Mesenchymal stem cell (in vitro differentiated cells and primary cell): Measurements from ENCODE around the gene BASP1.
"Not testable (repeated sequence)": the region's sequence is repeated elsewhere in the genome, so short reads cannot be mapped to it uniquely, and the experiment has no call there.

Experiments
- DNase-seq: peaks from one replicate; pipeline ENCODE4 v3.0.0-alpha.2; 2013
- H2AFZ ChIP-seq: one replicate; pipeline ENCODE4 v1.6.1; 2013; ENCODE audit warnings: low read depth, mild to moderate bottlenecking, control low read depth, inconsistent platforms, low read length, moderate library complexity
- H2AK5ac ChIP-seq: 2 replicates; pipeline ENCODE4 v1.6.1; 2013; ENCODE audit warnings: low read length, moderate library complexity, mild to moderate bottlenecking, inconsistent platforms; ENCODE audit not compliant: severe bottlenecking
- H2BK120ac ChIP-seq: one replicate; pipeline ENCODE4 v1.6.1; 2013; ENCODE audit warnings: low read depth, mild to moderate bottlenecking, inconsistent platforms, low read length, moderate library complexity
- H2BK12ac ChIP-seq, 2 experiments: one replicate each; pipeline ENCODE4 v1.6.1; 2013; ENCODE audit warnings: inconsistent platforms in 2 of 2, low read length in 2 of 2, mild to moderate bottlenecking in 2 of 2, moderate library complexity in 2 of 2, control low read depth in 1 of 2
- H2BK15ac ChIP-seq: one replicate; pipeline ENCODE4 v1.6.1; 2013; ENCODE audit warnings: mild to moderate bottlenecking, low read depth, inconsistent platforms; ENCODE audit not compliant: poor library complexity, severe bottlenecking
- H2BK5ac ChIP-seq: 2 replicates; pipeline ENCODE4 v1.6.1; 2013; ENCODE audit warnings: low read depth, mild to moderate bottlenecking, low read length, control low read depth, inconsistent platforms; ENCODE audit not compliant: poor library complexity, severe bottlenecking
- H3K14ac ChIP-seq, 2 experiments: one replicate each; pipeline ENCODE4 v1.6.1; 2013; ENCODE audit warnings: inconsistent platforms in 2 of 2, low read length in 2 of 2, control low read depth in 1 of 2, mild to moderate bottlenecking in 1 of 2, moderate library complexity in 1 of 2
- H3K18ac ChIP-seq, 2 experiments: one replicate each; pipeline ENCODE4 v1.6.1; 2013; ENCODE audit warnings: inconsistent platforms in 2 of 2, low read length in 2 of 2, control low read depth in 1 of 2, low read depth in 1 of 2, mild to moderate bottlenecking in 1 of 2
- H3K23ac ChIP-seq, 2 experiments: one replicate each; pipeline ENCODE4 v1.6.1; 2013; ENCODE audit warnings: inconsistent platforms in 2 of 2, low read length in 2 of 2, mild to moderate bottlenecking in 2 of 2, moderate library complexity in 2 of 2, control low read depth in 1 of 2
- H3K27ac ChIP-seq: 2 replicates; pipeline ENCODE4 v1.5.1; 2013; ENCODE audit warnings: mild to moderate bottlenecking, moderate library complexity, low read length, control low read depth, inconsistent platforms; ENCODE audit not compliant: poor library complexity, severe bottlenecking
- H3K27me3 ChIP-seq, 2 experiments: 2 replicates each; pipeline versions ENCODE4 v1.6.1 to v1.7.0; 2013; ENCODE audit warnings: low read length in 2 of 2, mild to moderate bottlenecking in 2 of 2, moderate library complexity in 2 of 2, control low read depth in 1 of 2, inconsistent platforms in 1 of 2; ENCODE audit not compliant: control insufficient read depth in 1 of 2, insufficient read depth in 1 of 2
- H3K36me3 ChIP-seq, 2 experiments: 2 replicates each; pipeline versions ENCODE4 v1.6.1 to v1.7.0; 2013; ENCODE audit warnings: low read length in 2 of 2, control low read depth in 1 of 2, inconsistent platforms in 1 of 2, low read depth in 1 of 2, mild to moderate bottlenecking in 1 of 2; ENCODE audit not compliant: insufficient read depth in 2 of 2, control insufficient read depth in 1 of 2
- H3K4ac ChIP-seq, 2 experiments: one replicate each; pipeline ENCODE4 v1.6.1; 2013; ENCODE audit warnings: inconsistent platforms in 2 of 2, low read length in 2 of 2, mild to moderate bottlenecking in 2 of 2, moderate library complexity in 2 of 2, control low read depth in 1 of 2, low read depth in 1 of 2
- H3K4me1 ChIP-seq: 2 replicates; pipeline ENCODE4 v1.6.1; 2013; ENCODE audit warnings: low read depth, low read length, control low read depth; ENCODE audit not compliant: control insufficient read depth, insufficient read depth
- H3K4me2 ChIP-seq: 2 replicates; pipeline ENCODE4 v1.6.1; 2013; ENCODE audit warnings: low read length, mild to moderate bottlenecking, inconsistent platforms; ENCODE audit not compliant: poor library complexity, severe bottlenecking
- H3K4me3 ChIP-seq, 2 experiments: 2 replicates each; pipeline versions ENCODE4 v1.5.1 to v1.7.0; 2013; ENCODE audit warnings: low read length in 2 of 2, mild to moderate bottlenecking in 2 of 2, control low read depth in 1 of 2, low read depth in 1 of 2; ENCODE audit not compliant: insufficient read depth in 1 of 2
- H3K79me1 ChIP-seq: replicated peaks from 2 replicates; pipeline ENCODE4 v1.6.1; 2013; ENCODE audit warnings: mild to moderate bottlenecking, control low read depth, low read length, inconsistent platforms; ENCODE audit not compliant: poor library complexity, severe bottlenecking
- H3K9ac ChIP-seq: 2 replicates; pipeline ENCODE4 v1.7.0; 2013; ENCODE audit warnings: mild to moderate bottlenecking, low read length, moderate library complexity
- H3K9me3 ChIP-seq: 2 replicates; pipeline ENCODE4 v1.7.0; 2013; ENCODE audit warnings: mild to moderate bottlenecking, low read length; ENCODE audit not compliant: control insufficient read depth
- H4K8ac ChIP-seq: one replicate; pipeline ENCODE4 v1.6.1; 2013; ENCODE audit warnings: inconsistent platforms, mild to moderate bottlenecking, low read length, moderate library complexity
- H4K91ac ChIP-seq: one replicate; pipeline ENCODE4 v1.6.1; 2013; ENCODE audit warnings: mild to moderate bottlenecking, low read length, inconsistent platforms
- whole genome bisulfite sequencing: methylation state at CpG from one replicate; pipeline ENCODE4 v1.1.7; 2013; ENCODE audit warnings: mixed read lengths; 5-methylcytosine and 5-hydroxymethylcytosine counted together

The BASP1 gene

GRCh38 chr5:17311811-17312210, 94.4 kb downstream of the BASP1 start:
- not testable (repeated sequence) for H4K91ac ChIP-seq, H4K8ac ChIP-seq, H2BK5ac ChIP-seq, H3K23ac ChIP-seq, H3K27me3 ChIP-seq, H3K36me3 ChIP-seq, H2BK120ac ChIP-seq, H3K4me1 ChIP-seq, H2AK5ac ChIP-seq, H3K4ac ChIP-seq, H3K4me3 ChIP-seq, H3K79me1 ChIP-seq, H2AFZ ChIP-seq, H3K9me3 ChIP-seq, DNase-seq, H3K4me2 ChIP-seq, H3K14ac ChIP-seq, H3K9ac ChIP-seq, H3K27ac ChIP-seq, H2BK15ac ChIP-seq
- peak overlapping the region in 1 of 2 experiments; percentile 62 for H3K18ac ChIP-seq
- WGBS, result 94% methylated on average over 14 of the region's 31 CpGs
- peak overlapping the region in 1 of 2 experiments; percentile 31 for H2BK12ac ChIP-seq

GRCh38 chr5:17312358-17312757, 94.9 kb downstream of the BASP1 start:
- H3K27me3 ChIP-seq, result no peaks in the 10 kb centered on the region
- 68% methylated on average over 4 of the region's 4 CpGs for WGBS
- H2BK120ac ChIP-seq, result no peak overlapping the region
- H3K14ac ChIP-seq, result no peak overlapping the region
- H3K4me3 ChIP-seq, result no peak overlapping the region
- H2BK12ac ChIP-seq, result no peak overlapping the region
- no peak overlapping the region for H2BK15ac ChIP-seq
- H3K79me1 ChIP-seq, result no peaks in the 10 kb centered on the region
- H3K36me3 ChIP-seq, result no peaks in the 10 kb centered on the region
- DNase-seq, result no peak
- no peak overlapping the region for H3K27ac ChIP-seq
- no peak overlapping the region for H3K23ac ChIP-seq
- H4K8ac ChIP-seq, result no peak overlapping the region
- no peak overlapping the region for H2BK5ac ChIP-seq
- no peak overlapping the region for H2AK5ac ChIP-seq
- no peaks in the 10 kb centered on the region for H3K9me3 ChIP-seq
- H3K4me2 ChIP-seq, result no peak overlapping the region
- no peak overlapping the region for H3K9ac ChIP-seq
- H3K4me1 ChIP-seq, result peaks cover 5% of the 10 kb centered on the region
- peak overlapping the region in 1 of 2 experiments; percentile 62 for H3K18ac ChIP-seq
- H3K4ac ChIP-seq, result no peak overlapping the region
- no peak overlapping the region for H2AFZ ChIP-seq
- H4K91ac ChIP-seq, result no peak overlapping the region

- no peak overlapping the region for H3K4me3 ChIP-seq
- no peak overlapping the region for H3K9ac ChIP-seq
- DNase-seq, result peak; percentile 45
- H3K23ac ChIP-seq, result no peak overlapping the region
- H4K8ac ChIP-seq, result no peak overlapping the region
- H3K18ac ChIP-seq, result no peak overlapping the region
- no peak overlapping the region for H2BK15ac ChIP-seq
- peaks cover 5% of the 10 kb centered on the region for H3K4me1 ChIP-seq
- H2AK5ac ChIP-seq, result no peak overlapping the region
- no peak overlapping the region for H3K4me2 ChIP-seq
- H3K27ac ChIP-seq, result no peak overlapping the region
- H2BK120ac ChIP-seq, result no peak overlapping the region
- H3K9me3 ChIP-seq, result no peaks in the 10 kb centered on the region
- H3K27me3 ChIP-seq, result no peaks in the 10 kb centered on the region
- no peaks in the 10 kb centered on the region for H3K36me3 ChIP-seq
- H3K79me1 ChIP-seq, result no peaks in the 10 kb centered on the region
- H4K91ac ChIP-seq, result no peak overlapping the region
- 90% methylated on average over 2 of the region's 5 CpGs for WGBS
- no peak overlapping the region for H3K4ac ChIP-seq
- no peak overlapping the region for H3K14ac ChIP-seq
- no peak overlapping the region for H2AFZ ChIP-seq
- H2BK12ac ChIP-seq, result no peak overlapping the region
- H2BK5ac ChIP-seq, result no peak overlapping the region
These were observed 97.6 kb downstream of the BASP1 start for GRCh38 chr5:17314907-17315471.

GRCh38 chr5:17315710-17316221, 98.3 kb downstream of the BASP1 start:
- Histone ChIP-seq H3K9me3 (no peaks in the 10 kb centered on the region), H2BK120ac (peak overlapping the region; percentile 61), H4K8ac (peak overlapping the region; percentile 93), H3K4me2 (no peak overlapping the region), H3K4me1 (peaks cover 5% of the 10 kb centered on the region), H3K27ac (no peak overlapping the region), H2AK5ac (peak overlapping the region; percentile 40), H3K14ac (no peak overlapping the region), H3K4ac (peak overlapping the region in 1 of 2 experiments; percentile 80), H3K4me3 (no peak overlapping the region), H2AFZ (no peak overlapping the region), H3K27me3 (no peaks in the 10 kb centered on the region), H4K91ac (peak overlapping the region; percentile 72), H3K9ac (peak overlapping the region; percentile 13), H3K23ac (no peak overlapping the region), H3K79me1 (no peaks in the 10 kb centered on the region), H3K18ac (peak overlapping the region; percentile 86), H2BK15ac (peak overlapping the region; percentile 48), H3K36me3 (no peaks in the 10 kb centered on the region), H2BK12ac (peak overlapping the region; percentile 38 to 95), H2BK5ac (no peak overlapping the region)
- 52% methylated on average over 9 of the region's 11 CpGs for WGBS
- peak; percentile 77 for DNase-seq
